A172 (cell line): ENCODE results near the gene PRR15. TPM values are rescaled to one million over a fixed set of nuclear protein-coding genes. Genes with fewer than 3 reads are reported as not detected.

Experiments used
- DNase-seq: peaks from one replicate; pipeline ENCODE4 v3.0.0-alpha.2; 2015; ENCODE audit warnings: low spot score
- total RNA-seq: library from RNA; depleted of rRNA; stranded (reverse); fragments of >200 nt; shearing (Covaris generic); gene quantifications from 2 replicates; pipeline ENCODE4 v1.2.3, GENCODE V29; 2014; rRNA removed

Gene PRR15
- total RNA-seq, 1 experiment from 2014 or later = not detected

GRCh38 chr7:29609162-29610037 is 45.8 kb downstream of the PRR15 start:
- DNase-seq = peak; percentile 94

- no peak for DNase-seq
Measured at GRCh38 chr7:29610086-29610485, 46.5 kb downstream of the PRR15 start.

- DNase-seq = no peak
Measured at GRCh38 chr7:29611941-29612544, 48.4 kb downstream of the PRR15 start.

- DNase-seq = no peak
Measured at GRCh38 chr7:29612596-29612995, 49.0 kb downstream of the PRR15 start.

- DNase-seq = no peak
Measured at GRCh38 chr7:29613100-29613499, 49.5 kb downstream of the PRR15 start.

- no peak for DNase-seq
Measured at GRCh38 chr7:29614229-29614628, 50.6 kb downstream of the PRR15 start.

Other genes with a start within 250 kb of the PRR15 start
- not detected in 2 replicates for gene WIPF3, start 242.7 kb downstream of the PRR15 start, total RNA-seq